ENCODE results near the gene C2orf15. TPM values are rescaled to one million over a fixed set of nuclear protein-coding genes. Genes with fewer than 3 reads are reported as not detected.

The C2orf15 gene
- total RNA-seq, 1 experiment from 2014 or later: 0.56 TPM

- no TSS peak for BruUV-seq (replicated peaks)
- Histone ChIP-seq H3K27me3 (replicated peaks; ENCODE audit: insufficient read depth, low read depth, low read length, poor library complexity) (no peaks in the 10 kb centered on the region), H3K27ac (ENCODE audit: low read depth, low read length, poor library complexity, severe bottlenecking) (no peak overlapping the region), H3K4me1 (ENCODE audit: insufficient read depth, low read length, poor library complexity, severe bottlenecking) (no peaks in the 10 kb centered on the region), H3K9me3 (ENCODE audit: low read depth, low read length, poor library complexity, severe bottlenecking) (no peaks in the 10 kb centered on the region), H3K36me3 (ENCODE audit: insufficient read depth, low read length, poor library complexity, severe bottlenecking) (peaks cover 15% of the 10 kb centered on the region), H3K4me3 (ENCODE audit: low read depth, low read length, poor library complexity, severe bottlenecking) (no peak overlapping the region)
- intact Hi-C loops (cut with micrococcal nuclease; ENCODE audit: unreplicated experiment): no loop called here
- POLR2A ChIA-PET (ENCODE audit: low non-redundant PET): no interaction called here
- DNase-seq (ENCODE audit: low spot score): no peak
- TF ChIP-seq CTCF (conservative IDR thresholded peaks at IDR 0.05; ENCODE audit: low read depth, low read length) (no peak), EZH2 (IDR thresholded peaks at IDR 0.05; ENCODE audit: borderline replicate concordance, low read depth, low read length, poor library complexity, severe bottlenecking) (no peak)
- CTCF ChIA-PET: no interaction called here
Measured at GRCh38 chr2:99200076-99200800, 58.7 kb downstream of the C2orf15 start.

Other genes starting within 250 kb of the C2orf15 start
- gene CRACDL, start 205.5 kb upstream of the C2orf15 start, total RNA-seq (2021): not detected in 2 replicates
- 2.5 and 2.6 TPM in 2 replicates for gene TSGA10, start 13.2 kb downstream of the C2orf15 start, total RNA-seq (2021)
- gene LIPT1, start 13.3 kb downstream of the C2orf15 start, total RNA-seq (2021): 6.3 and 7.4 TPM in 2 replicates
- gene MITD1, start 39.4 kb downstream of the C2orf15 start, total RNA-seq (2021): 22.3 and 25.3 TPM in 2 replicates
- gene MRPL30, start 39.5 kb downstream of the C2orf15 start, total RNA-seq (2021): 55.4 and 59.9 TPM in 2 replicates
- not detected in 2 replicates for gene LYG2, start 114.0 kb downstream of the C2orf15 start, total RNA-seq (2021)
- 1.1 and 2.4 TPM in 2 replicates for gene LYG1, start 159.5 kb downstream of the C2orf15 start, total RNA-seq (2021)
- gene TXNDC9, start 194.6 kb downstream of the C2orf15 start, total RNA-seq (2021): 39.5 and 43.0 TPM in 2 replicates
- gene EIF5B, start 195.7 kb downstream of the C2orf15 start, total RNA-seq (2021): 73.5 and 78.7 TPM in 2 replicates